GM12865 (cell line): ENCODE data around the gene CLCA1.

Source experiments
- DNase-seq: peaks from one replicate; pipeline ENCODE4 v3.0.0; 2010; ENCODE audit warnings: low read depth
- H3K4me3 ChIP-seq: 2 replicates; pipeline ENCODE4 v1.5.1; 2011; ENCODE audit warnings: mild to moderate bottlenecking, low read depth, low read length, control low read depth
- TF ChIP-seq, protein P1 (sequence below): IDR thresholded peaks from 2 replicates; pipeline ENCODE4 v1.5.1; 2011; ENCODE audit warnings: low read length, control low read depth, low read depth, inconsistent platforms; ENCODE audit not compliant: insufficient read depth; ENCODE audit errors: missing control alignments

Gene CLCA1

DNA sequence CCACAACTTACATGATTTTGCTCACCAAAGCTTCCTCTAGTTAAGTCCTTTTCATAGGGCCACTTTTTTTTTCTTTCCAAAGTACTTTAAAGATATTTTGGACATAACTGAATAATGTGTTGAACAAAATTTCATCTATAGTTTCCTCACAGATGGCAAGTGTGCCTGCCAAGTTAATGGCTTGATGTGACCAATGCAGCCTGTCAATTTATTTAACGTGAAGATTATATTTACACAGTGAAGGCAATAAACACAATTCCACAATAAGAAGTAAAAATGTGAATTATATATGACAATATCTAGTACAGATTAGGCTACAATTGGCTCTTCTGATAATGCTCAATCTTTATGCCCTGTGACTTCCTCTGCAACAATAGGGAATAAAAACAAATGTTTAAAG is 26.7 kb upstream of the CLCA1 start:
- TF ChIP-seq, protein P1, sequence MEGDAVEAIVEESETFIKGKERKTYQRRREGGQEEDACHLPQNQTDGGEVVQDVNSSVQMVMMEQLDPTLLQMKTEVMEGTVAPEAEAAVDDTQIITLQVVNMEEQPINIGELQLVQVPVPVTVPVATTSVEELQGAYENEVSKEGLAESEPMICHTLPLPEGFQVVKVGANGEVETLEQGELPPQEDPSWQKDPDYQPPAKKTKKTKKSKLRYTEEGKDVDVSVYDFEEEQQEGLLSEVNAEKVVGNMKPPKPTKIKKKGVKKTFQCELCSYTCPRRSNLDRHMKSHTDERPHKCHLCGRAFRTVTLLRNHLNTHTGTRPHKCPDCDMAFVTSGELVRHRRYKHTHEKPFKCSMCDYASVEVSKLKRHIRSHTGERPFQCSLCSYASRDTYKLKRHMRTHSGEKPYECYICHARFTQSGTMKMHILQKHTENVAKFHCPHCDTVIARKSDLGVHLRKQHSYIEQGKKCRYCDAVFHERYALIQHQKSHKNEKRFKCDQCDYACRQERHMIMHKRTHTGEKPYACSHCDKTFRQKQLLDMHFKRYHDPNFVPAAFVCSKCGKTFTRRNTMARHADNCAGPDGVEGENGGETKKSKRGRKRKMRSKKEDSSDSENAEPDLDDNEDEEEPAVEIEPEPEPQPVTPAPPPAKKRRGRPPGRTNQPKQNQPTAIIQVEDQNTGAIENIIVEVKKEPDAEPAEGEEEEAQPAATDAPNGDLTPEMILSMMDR = no peak
- no peak overlapping the region for H3K4me3 ChIP-seq
- DNase-seq = no peak

DNA sequence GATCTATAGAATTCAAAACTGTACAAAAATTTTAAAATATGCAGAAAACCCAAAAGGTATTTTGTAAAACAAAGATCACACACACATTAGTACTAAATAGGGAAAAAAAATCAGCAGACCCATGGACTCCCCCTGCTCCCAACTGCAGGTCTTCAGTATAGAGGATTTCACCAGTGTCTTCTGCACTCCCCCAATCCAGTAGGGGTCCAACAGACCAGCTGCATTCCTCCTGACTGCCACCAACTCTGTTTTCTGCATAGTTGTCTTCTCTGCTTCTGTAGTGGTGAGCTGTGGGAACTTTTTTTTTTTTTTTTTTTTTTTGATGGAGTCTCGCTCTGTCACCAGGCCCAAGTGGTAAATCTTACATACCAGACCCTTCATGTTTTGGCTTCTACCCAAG is 22.8 kb upstream of the CLCA1 start:
- H3K4me3 ChIP-seq = no peak overlapping the region
- no peak for DNase-seq
- TF ChIP-seq, protein P1 = no peak

DNA sequence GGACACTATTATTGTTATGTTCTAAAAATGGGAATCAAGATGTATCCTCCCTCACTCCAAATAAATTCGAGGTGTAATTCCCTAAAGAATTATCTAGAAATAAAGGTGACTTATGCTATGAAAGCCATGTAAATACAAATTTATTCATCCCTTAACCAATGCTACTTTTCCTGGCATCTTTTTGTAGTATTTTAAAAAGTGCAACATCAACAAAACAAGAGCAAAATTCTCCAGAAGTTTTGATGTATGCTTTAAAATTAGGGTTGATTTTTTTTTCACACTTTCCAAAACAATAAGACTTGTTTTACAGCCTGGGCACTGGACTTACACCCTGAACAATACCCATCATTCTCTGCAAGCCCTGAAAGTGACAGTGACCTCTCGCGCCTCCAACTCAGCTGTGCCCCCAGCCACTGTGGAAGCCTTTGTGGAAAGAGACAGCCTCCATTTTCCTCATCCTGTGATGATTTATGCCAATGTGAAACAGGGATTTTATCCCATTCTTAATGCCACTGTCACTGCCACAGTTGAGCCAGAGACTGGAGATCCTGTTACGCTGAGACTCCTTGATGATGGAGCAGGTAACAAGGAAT is 21.4 kb upstream of the CLCA1 start:
- TF ChIP-seq, protein P1 = no peak
- H3K4me3 ChIP-seq = no peak overlapping the region
- no peak for DNase-seq

DNA sequence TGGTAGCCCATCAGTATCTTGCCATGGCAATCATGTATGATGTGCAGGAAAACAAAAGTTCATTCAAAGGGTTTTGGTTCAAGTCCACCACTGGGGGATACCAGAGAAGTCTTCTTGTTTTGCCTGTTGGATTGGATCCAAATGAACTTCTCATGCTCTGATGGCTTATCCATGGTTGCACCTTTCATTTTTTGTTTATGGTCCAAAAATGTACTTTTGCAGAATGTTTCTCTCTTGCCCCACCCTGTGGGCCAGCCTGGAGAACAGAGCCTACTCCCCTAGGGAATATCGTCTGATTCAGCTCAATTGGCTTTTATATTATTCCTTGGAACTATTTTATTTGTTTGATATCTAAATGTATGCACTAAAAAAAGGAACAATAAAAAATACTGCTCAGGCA is 20.1 kb upstream of the CLCA1 start:
- no peak overlapping the region for H3K4me3 ChIP-seq
- TF ChIP-seq, protein P1 = no peak
- no peak for DNase-seq

DNA sequence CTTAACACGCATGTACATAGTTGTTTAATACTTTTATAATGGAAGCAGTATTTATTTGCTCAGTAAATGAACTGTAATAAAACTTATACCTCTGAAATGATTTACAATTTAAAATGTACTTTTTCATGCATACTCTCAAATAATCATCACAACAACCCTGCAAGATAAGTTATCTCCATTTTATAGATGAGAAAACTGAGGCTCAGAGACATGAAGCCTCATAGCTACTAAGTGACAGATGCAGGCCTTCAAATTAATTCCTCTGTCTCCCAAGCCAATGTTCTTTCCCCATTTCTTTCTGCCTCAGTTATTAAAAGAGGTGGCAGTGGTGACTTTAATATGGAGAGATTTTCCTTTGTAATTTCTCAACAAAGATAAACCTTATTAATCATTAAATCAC is 19.6 kb upstream of the CLCA1 start:
- DNase-seq = no peak
- H3K4me3 ChIP-seq = no peak overlapping the region
- TF ChIP-seq, protein P1 = no peak

DNA sequence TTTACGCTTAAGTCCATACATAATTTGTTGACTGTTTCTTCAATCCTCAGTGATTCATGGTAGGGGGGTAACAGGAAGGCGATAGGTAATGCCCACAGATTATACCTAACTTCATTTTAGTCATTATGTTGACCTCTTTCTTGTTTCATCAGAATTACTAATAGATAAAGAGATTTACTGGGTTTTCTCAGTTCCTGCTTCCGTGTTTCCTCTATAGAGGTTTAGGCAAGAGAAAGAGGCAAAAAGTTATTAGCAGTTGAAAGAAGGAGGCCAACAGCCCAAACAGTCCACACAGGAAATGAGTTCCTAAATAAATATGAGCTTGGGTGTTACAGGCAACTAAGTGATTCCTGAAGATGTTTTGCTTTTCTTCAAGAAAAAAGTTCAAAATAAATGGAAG is 17.9 kb upstream of the CLCA1 start:
- TF ChIP-seq, protein P1 = no peak
- no peak overlapping the region for H3K4me3 ChIP-seq
- no peak for DNase-seq

DNA sequence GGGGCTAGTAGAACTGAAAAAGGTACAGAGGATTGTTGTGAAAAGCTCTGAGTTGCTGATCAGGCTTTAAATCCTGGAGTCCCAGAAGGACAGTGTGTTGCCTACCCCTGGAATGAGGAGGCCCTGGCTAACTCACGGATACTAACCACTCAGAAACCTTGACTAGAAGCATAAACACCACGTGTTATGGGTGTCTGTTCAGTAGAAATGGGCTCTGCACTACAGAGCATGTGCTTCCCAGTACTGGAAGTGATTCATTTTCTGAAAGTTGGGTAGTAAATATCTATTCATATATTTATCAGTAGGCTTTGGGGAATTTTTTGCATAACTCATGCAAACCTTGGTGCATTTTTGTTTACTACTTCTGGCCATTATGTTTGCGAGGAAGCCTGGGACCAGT is 15.1 kb upstream of the CLCA1 start:
- TF ChIP-seq, protein P1 = no peak
- no peak for DNase-seq
- no peak overlapping the region for H3K4me3 ChIP-seq
